HG03045 (cell line): ENCODE data around the gene C12orf76.
A peak's percentile ranks its signal among the peaks of the same experiment; 100 is the strongest.
"Not testable (repeated sequence)": the region's sequence is repeated elsewhere in the genome, so short reads cannot be mapped to it uniquely, and the experiment has no call there.

Experiments used
- ATAC-seq: cut with Tn5 transposase; IDR thresholded peaks from one replicate; pipeline ENCODE4 v1.9.1; 2021; ENCODE audit warnings: mild to moderate bottlenecking, moderate library complexity; ENCODE audit not compliant: unreplicated experiment

Gene C12orf76

GRCh38 chr12:110024051-110024450, 24.3 kb downstream of the C12orf76 start:
- ATAC-seq = no peak

DNA sequence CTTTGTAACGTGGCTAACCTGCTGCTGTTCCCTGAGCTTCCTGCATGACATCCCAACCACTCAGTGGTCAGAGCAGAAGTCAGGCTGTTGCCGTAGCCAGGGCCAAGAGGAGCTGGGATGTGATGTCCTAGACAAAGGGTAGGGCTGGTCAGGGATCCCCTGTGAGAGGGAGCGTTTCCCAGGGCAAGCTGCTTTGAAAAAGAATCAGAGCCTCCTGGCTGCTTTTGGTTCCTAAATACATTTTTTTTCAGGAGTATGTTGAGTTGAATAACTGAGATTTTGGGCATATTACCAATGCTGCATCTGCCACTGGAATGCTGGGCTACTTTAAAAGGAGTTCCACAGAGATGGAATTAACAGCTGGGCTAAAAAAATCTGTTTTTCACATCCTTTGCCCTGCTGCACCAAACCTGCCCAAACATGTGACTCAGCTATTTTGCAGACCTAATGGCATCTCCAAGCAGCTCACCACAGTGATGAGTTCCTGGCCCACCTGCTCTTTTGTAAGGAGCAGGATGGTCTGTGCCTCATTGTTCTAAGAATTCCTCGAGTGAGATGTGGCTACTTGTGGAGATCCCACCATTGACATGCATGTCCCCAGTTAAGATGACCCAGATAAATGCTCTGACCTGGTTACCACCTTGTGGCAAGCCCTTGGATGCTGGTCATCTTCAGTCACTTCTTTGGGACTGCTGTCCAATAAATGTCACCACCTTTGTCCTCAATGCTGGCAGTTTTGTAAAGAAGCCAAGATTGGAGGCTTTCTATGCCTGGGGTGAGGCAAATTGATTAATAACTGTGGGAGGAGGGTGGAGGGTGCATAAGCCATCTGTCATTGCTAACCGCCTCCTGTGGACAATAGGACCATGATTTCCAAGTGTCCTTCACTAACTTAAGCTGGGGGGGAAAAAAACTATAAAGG, 25.0 kb downstream of the C12orf76 start:
- no peak for ATAC-seq

GRCh38 chr12:110020956-110021355, 27.4 kb downstream of the C12orf76 start:
- no peak for ATAC-seq

DNA sequence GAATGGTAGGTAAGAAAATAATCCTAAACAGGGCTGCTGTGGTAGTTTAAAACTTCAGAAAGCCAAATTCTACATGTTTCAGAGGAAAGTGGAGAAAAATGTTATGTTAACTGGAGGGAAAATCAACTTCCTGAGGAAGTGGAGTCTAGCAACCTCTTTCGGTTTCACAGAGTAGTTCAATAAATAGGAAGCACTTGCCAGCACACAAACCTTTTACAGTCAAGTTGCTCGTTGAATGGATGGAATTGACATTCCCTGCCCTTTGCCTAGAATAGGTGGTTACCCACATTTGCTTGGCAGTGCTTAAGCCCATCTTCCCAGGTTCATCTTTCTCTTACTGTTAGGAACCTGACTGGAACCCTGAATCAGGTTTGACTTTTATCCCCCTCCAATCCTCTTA, 33.2 kb downstream of the C12orf76 start:
- no peak for ATAC-seq

- ATAC-seq = no peak
These were observed 35.7 kb downstream of the C12orf76 start for GRCh38 chr12:110012659-110013058.

GRCh38 chr12:110012137-110012536, 36.2 kb downstream of the C12orf76 start:
- ATAC-seq = no peak

DNA sequence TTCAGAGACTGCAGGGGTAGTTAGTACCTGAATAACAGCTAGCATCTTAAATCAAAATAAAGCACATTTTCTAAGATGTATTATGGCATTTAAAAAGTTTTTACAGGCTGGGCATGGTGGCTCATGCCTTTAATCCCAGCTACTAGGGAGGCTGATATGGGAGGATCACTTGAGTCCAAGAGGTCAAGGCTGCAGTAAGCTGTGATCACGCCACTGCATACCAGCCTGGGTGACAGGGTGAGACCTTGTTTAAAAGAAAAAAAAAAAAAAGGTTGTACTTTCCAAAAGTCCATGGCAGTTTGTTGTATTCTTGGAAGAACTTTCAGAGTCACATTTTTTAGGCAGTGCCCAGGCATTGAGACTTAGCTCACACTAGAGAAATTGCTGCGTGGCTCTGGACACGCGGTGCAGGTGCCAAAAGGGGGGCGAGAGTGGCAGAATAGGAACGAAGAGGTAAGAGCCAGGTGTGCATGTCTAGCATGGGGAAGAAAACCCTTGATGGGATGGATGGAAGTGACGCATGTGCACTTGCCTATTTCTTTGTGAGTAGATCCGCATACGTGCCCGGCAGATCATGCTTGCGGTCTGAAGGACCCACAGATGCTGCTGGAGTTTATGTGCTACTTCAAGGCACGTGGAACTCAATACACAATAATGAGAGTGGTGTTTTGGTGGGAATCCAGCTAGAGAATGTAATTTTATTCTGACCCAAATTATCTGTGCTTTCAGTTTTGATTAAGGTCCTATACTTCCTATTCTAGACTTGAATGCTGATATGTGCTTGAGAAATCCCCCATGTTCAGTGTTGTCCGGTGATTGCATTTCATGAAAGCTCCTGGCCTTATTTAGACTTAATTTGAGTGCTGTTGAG, 37.2 kb downstream of the C12orf76 start:
- ATAC-seq = no peak

GRCh38 chr12:110008681-110009398, 39.5 kb downstream of the C12orf76 start:
- ATAC-seq = not testable (repeated sequence)

DNA sequence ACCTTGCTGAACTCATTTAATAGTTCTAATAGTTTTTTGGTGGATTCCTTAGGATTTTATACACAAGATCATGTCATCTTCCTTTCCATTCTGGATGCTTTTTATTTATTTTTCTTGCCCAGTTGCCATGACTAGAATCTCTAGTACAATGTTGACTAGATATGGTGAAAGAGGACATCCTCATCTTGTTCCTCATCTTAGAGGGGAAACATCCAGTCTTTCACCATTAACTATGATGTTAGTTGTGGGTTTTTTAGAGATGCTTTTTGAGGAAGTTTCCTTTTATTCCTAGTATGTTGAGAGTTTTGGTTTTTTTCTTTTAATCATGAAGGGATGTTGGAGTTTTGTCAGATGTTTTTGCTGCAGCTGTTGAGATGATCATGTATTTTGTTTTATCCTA, 40.4 kb downstream of the C12orf76 start:
- no peak for ATAC-seq

DNA sequence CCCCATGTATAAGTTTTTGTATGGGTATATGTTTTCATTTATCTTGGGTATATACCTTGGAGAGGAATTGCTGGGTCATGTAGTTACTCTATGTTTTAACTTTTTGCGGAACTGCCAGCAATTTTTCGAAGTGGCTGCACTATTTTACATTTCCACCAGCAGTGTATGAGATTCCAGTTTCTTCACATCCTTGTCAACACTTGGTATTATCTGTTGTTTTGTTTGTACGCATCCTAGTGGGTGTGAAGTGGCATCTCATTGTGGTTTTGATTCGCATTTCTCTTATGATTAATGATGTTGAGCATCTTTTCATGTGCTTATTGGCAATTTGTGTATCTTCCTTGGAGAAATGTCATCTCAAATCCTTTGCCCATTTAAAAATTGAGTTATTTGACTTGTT, 42.2 kb downstream of the C12orf76 start:
- ATAC-seq = no peak

DNA sequence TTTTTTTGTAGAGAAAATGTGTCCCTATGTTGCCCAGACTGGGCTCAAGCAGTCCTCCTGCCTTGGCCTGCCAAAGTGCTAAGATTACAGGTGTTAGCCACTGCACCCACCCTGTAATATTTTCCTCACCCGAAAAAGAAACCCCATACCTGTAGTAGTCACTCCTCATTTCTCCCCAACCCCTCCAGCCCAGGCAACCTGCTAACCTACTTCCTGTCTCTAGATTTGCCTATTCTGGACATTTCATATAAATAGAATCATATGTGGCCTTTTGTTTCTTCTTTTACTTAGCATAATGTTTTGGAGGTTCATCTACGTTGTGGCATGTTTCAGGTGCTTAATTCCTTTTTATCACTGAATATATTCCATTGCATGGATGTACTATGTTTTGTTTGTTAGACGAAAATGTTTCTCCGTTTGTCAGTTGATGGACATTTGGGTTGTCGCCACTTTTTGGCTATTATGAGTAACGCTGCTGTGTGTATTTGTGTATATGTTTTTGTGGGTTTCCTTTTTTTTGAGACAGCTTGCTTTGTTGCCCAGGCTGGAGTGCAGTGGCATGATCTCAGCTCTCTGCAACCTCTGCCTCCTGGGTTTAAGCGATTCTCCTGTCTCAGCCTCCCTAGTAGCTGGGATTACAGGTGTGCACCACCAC, 42.9 kb downstream of the C12orf76 start:
- no peak for ATAC-seq

DNA sequence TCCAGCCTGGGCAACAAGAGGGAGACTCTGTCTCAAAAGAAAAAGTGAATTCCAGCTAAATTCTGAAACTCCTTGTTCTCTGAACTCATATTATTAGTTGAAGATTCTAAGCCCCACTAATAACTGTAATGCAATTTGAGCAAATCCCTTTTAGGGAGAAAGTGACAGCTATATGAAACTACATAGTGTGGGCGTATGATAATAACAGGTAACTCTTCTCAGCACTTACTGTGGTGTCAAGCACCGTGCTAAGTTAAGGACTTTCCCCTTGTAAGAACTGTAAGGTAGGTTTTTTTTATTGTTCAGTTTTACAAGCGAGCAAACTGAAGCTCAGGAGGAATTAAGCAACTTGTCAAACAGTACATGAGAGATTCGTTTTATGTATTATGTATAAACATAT, 43.7 kb downstream of the C12orf76 start:
- no peak for ATAC-seq

DNA sequence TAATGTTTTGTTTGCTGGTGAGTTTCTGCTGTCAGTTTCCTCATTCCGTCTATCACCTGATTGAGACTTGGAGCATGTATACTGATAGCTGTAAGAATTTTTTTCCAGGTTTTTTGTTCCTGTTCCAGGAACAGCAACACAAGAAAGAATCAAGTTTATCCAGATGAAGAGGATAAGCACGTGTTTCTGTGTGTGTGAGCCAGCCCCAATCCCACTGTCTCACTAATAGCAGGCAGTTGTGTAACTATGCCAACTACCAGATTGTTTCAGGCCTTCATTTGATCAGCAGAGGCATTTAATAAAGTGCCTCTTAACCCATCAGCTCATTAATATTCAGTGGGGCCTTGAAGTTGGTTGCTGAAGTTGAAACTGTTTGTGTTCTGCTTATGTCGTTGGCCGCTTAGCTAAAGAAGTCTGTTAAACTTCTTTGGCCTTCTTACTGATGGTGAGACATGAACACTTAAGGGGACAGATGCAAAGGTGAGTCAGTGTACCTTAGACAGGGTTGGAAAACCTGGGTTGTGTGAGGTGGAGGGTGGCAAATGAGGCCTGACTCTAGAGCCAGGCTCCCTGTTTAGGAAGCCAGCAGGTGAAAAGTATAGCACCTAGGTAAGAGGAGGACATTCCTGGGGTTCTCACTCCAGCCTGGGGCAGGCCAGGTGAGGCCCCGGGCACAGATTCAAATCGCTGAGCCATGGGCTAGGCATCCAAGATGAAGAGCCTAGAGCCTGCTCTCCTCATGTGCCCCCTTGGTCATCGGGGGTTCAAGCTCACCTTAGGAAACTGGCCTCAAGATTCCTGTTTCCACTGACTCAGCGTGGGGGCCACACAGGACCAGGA, 45.4 kb downstream of the C12orf76 start:
- no peak for ATAC-seq

DNA sequence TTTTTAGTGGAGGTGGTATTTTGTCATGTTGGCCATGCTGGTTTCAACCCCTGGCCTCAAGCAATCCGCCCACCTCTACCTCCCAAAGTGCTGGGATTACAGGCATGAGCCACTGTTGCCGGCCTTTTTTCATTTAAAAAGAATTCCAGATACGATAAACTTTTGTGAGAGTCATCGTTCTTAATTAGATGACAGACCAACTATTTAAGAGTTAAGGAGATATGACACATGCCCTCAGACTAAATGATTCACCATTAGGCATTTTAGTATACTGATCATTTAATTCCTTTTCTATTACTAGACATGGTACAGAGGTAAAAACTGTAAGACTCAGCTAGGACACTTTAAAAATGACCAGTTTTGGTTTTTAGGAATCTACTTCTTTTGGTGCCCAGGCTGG, 46.7 kb downstream of the C12orf76 start:
- ATAC-seq = no peak

DNA sequence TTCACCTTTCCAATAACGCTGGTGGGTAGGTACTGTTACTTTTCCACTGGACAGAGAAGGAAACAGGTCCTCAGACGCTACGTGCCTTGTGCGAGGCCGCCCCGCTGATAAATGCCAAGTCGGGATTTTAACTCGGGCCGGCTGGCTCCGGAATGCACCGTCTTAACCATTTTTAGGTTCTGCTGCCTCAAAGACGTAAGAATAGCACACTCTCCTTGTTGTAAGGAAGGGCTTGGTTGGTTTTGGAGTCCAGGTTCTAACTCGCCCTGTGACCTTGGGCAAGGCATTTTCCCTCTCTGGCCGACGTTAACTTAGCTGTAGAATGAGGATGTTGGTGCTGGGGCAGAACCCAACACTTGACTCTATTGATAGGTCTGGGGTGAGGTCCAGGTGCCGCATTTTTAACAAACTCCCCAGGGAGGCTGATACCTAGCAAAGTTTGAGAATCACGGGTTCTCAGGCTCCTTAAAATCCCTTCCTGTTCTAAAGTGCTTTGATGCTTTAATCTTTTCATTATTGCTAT, 48.3 kb downstream of the C12orf76 start:
- ATAC-seq = no peak

DNA sequence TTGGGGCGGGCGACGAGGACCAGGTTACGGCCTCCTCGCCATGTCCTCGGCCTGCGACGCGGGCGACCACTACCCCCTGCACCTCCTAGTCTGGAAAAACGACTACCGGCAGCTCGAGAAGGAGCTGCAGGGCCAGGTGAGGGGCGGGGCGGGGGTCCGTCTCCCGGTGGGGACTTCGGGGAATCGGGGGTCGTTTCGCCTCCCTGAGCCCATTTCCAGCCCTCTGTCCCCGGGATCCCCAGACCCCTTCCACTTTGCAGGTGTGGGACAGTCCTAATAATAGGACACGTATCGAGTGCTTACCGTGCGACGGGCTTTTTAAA, 48.7 kb downstream of the C12orf76 start:
- ATAC-seq = no peak

DNA sequence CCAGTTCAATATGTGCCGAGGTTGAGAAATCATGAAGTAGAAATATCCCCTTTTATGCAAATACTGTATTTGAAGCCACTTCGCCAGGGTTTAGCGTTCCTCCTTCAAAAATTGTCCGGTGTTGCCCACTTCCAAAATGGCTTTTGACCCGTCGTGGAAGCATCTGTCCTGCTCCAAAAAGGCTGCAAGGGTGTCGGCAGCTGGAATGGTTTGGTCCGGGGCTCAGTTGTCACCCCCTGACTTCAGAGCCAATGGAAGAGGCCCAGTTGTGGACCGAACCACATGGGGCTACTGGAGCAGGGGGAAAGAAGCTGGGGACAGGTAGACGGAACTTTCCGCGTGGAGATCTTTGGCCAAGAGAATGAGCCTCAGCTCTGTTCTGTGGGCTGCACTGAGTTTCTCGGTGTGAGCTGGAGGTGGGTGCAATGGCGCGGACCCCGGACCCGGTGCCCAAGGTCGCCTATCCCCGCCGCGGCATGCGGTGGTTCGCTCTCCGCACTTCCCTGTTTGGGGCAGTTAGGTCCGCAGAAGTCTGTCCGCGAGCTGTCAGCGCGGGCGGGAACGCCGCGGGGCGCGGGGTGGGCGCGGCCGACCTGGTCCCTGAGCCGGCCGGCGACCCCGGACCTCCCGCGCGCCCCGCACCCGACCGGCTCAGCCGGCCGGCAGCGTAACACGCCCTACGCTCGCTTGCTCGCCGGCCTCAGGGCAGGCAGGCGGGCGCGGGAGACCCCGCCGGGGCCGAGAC, 49.2 kb downstream of the C12orf76 start, which contains the start of gene ANKRD13A:
TSS of gene ANKRD13A (plus strand) at position 527 of the 745 bp plus-strand sequence. CDS start 259 bp downstream, outside the sequence.
- ATAC-seq = peak; percentile 54

DNA sequence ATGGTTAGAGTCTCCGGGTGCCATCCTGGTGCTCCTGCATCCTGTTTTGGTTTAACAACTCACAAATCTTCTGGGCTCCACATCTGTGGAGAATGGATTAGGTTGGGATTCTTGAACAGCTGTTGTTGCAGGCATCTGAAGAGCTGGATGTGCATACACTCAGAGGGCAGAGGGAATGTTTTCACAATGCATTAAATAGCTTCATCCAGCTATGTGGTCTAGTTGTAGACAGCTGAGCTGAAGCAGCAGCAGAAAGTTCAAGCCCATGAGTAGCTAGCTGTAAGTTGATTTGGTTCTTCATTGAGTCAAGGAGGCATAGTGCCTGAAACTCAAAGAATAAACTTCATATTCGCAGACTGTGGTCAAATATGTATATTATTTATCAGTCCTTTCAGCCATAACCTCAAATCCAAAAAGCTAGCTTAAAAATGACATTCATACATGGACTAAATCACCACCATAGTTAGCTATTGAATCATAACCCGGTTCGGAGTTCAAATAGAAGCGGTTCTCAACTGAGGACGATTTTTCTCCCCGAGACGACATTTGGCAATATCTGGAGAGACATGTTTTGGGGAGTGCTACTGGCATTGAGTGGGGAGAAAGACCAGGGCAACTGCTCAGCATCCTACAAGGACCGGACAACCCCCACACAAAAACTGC, 50.0 kb downstream of the C12orf76 start:
- ATAC-seq = no peak
